ENCODE results near the gene NAT8.
A peak's percentile ranks its signal among the peaks of the same experiment; 100 is the strongest.
"Not testable (repeated sequence)": the region's sequence is repeated elsewhere in the genome, so short reads cannot be mapped to it uniquely, and the experiment has no call there.

Gene NAT8

GRCh38 chr2:73642338-73643018 is at the start of gene NAT8:
Gene NAT8, minus strand, starts transcription at chr2:73642422. Its CDS starts 794 bp downstream, at chr2:73641628.
- DNase-seq, result no peak

- not testable (repeated sequence) for DNase-seq
Observed at GRCh38 chr2:73690372-73691088, 48.3 kb upstream of the NAT8 start.

GRCh38 chr2:73688494-73688893 is 46.3 kb upstream of the NAT8 start:
- not testable (repeated sequence) for DNase-seq

- no peak for DNase-seq
Observed at GRCh38 chr2:73685764-73686438, 43.7 kb upstream of the NAT8 start.

GRCh38 chr2:73684905-73685304 is 42.7 kb upstream of the NAT8 start:
- DNase-seq, result not testable (repeated sequence)

- DNase-seq, result not testable (repeated sequence)
Observed at GRCh38 chr2:73684325-73684724, 42.1 kb upstream of the NAT8 start.

GRCh38 chr2:73679951-73680571 is 37.8 kb upstream of the NAT8 start:
- DNase-seq, result peak; percentile 44 to 48

- DNase-seq, result not testable (repeated sequence)
Observed at GRCh38 chr2:73679237-73679636, 37.0 kb upstream of the NAT8 start.

GRCh38 chr2:73678008-73678407 is 35.8 kb upstream of the NAT8 start:
- DNase-seq, result not testable (repeated sequence)

GRCh38 chr2:73676211-73676610 is 34.0 kb upstream of the NAT8 start:
- DNase-seq, result not testable (repeated sequence)

- DNase-seq, result not testable (repeated sequence)
Observed at GRCh38 chr2:73674696-73675157, 32.5 kb upstream of the NAT8 start.

GRCh38 chr2:73669976-73670375 is 27.8 kb upstream of the NAT8 start:
- DNase-seq, result not testable (repeated sequence)

- DNase-seq, result not testable (repeated sequence)
Observed at GRCh38 chr2:73667239-73667638, 25.0 kb upstream of the NAT8 start.

GRCh38 chr2:73654175-73654574 is 12.0 kb upstream of the NAT8 start:
- no peak for DNase-seq

- DNase-seq, result no peak
Observed at GRCh38 chr2:73652348-73652747, 10.1 kb upstream of the NAT8 start.

- no peak for DNase-seq
Observed at GRCh38 chr2:73651591-73652230, 9.5 kb upstream of the NAT8 start.

GRCh38 chr2:73647690-73648089 is 5.5 kb upstream of the NAT8 start:
- DNase-seq, result not testable (repeated sequence)

GRCh38 chr2:73641767-73642062 is 507 bp downstream of the NAT8 start:
- DNase-seq, result no peak

GRCh38 chr2:73640946-73641766 is 1.1 kb downstream of the NAT8 start:
- no peak for DNase-seq

- DNase-seq, result no peak
Observed at GRCh38 chr2:73640511-73640911, 1.7 kb downstream of the NAT8 start.

GRCh38 chr2:73638429-73638828 is 3.8 kb downstream of the NAT8 start:
- DNase-seq, result no peak

- DNase-seq, result not testable (repeated sequence)
Observed at GRCh38 chr2:73636977-73637376, 5.2 kb downstream of the NAT8 start.

Measured in AML-193 (cell line).